GM21737 (cell line): Measurements from ENCODE around the gene NAGA.
"Not testable (repeated sequence)": the region's sequence is repeated elsewhere in the genome, so short reads cannot be mapped to it uniquely, and the experiment has no call there.

Source experiments
- ATAC-seq: cut with Tn5 transposase; IDR thresholded peaks from one replicate; pipeline ENCODE4 v1.9.1; 2021; ENCODE audit warnings: mild to moderate bottlenecking, moderate library complexity; ENCODE audit not compliant: unreplicated experiment

NAGA gene

DNA sequence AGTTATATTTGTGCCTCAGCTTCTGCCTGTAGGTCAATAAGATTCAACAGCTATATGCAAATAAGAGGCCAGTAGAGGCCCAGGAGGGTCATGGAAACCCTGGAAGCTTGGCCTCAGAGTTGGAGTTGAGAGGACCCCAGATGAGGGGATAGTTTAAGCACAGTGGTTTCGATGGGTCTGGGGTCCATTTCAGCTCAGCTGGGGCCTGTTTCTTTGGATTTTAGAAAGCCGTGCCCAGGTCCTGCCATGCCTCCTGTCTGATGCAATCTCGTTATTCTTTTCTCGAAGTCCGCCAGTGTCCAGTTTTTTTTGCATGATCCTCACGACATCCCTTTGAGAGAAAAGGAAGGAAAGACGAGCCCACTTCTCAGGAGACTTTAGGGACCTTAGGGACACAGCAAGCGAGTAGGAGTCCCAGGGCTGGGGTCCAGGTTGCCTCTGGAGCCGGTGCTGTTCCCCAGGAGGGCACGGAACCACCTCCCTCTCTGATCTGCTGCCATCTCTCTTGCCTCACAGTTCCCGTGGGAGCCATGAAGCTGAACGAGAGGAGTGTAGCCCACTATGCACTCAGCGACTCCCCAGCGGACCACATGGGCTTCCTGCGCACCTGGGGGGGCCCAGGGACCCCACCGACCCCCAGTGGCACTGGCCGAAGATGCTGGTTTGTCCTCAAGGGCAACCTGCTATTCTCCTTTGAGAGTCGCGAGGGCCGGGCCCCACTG is 6.3 kb upstream of the NAGA start:
- ATAC-seq, result no peak

DNA sequence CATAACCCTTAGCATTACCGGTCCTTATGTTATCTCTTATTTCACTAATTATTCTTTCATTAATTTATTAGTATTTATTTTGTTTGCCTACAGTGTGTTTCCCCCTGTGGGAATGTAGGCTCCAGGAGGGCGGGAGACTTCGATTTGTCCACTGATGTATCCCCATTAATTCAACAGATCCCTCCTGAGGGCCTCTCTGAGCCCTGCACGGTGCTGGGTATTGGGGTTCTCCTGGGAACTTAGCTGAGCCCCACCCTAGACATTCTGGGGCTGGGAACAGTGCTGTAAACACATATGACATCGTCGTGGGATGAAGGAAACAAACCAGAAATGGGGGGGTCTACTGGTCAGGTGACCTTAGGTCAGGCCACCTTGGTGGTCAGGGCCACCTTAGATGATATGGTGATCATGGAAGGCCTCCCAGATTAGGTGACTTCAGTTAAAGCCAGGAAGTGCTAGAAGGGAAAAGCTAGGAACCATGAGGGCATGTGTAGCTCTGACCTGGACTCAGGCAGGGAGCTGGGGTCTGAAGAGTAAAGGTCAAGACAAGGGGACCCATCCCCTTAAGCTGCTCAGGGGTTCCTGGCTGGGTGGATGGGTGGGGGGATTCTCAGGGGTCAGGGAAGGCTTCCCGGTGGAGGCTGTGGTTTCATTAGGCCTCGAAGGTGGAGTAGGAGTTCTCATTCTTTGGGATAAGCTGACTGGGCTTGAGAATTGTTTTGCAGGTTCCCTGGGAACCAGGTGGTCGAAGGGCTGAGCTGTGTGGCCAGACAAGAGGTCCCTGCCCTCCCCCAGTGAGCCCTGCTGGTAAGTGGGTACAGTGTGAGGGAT is 4.4 kb upstream of the NAGA start:
- ATAC-seq, result no peak

GRCh38 chr22:42074132-42074811 is 3.7 kb upstream of the NAGA start, which contains the start of gene PHETA2:
PHETA2 (plus strand) TSS chr22:42074248; CDS start chr22:42077294, 3,046 bp downstream.
- no peak for ATAC-seq

GRCh38 chr22:42073621-42074041 is 3.0 kb upstream of the NAGA start:
- ATAC-seq, result no peak

- ATAC-seq, result no peak
Observed at GRCh38 chr22:42072606-42073330, 2.2 kb upstream of the NAGA start.

DNA sequence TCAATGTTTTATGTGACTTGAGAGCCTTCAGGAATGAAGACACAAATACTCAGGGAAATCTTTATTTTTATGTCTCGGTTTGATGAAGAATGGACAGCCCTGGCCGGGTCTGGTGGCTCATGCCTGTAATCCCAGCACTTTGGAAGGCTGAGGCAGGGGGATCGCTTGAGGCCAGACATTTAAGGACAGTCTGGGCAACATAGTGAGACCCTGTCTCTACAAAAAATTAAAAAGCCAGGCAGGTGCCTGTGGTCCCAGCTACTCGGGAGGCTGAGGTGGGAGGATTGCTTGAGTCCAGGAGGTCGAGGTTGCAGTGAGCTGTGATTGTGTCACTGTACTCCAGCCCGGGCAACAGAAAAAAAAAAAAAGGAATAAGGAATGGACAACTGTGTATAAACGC is 896 bp upstream of the NAGA start:
- ATAC-seq, result not testable (repeated sequence)

- ATAC-seq, result no peak
Observed at GRCh38 chr22:42069801-42070516, 653 bp downstream of the NAGA start.

GRCh38 chr22:42068291-42068690 is 2.3 kb downstream of the NAGA start:
- ATAC-seq, result no peak

- ATAC-seq, result no peak
Observed at GRCh38 chr22:42067671-42068251, 2.9 kb downstream of the NAGA start.

DNA sequence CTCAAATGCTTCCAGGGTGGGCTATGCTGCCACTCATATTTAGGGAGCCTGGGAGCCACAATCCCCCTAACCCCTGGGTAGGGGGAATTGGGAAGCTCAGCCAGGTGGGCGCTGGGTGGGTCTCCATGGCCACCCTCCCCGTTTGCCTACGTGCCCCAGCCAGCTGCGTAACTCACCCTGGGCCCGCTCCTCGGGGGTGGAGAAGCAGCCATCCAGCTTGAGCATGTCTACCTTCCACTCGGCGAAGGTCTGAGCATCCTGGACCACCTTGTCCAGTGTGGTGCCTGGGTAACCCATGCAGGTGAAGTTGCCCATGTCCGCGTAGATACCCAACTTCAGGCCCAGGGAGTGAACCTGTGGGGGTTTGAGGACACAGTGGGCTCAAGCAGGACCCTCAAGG is 3.7 kb downstream of the NAGA start:
- no peak for ATAC-seq

- no peak for ATAC-seq
Observed at GRCh38 chr22:42066126-42066761, 4.4 kb downstream of the NAGA start.

- ATAC-seq, result no peak
Observed at GRCh38 chr22:42065438-42066125, 5.0 kb downstream of the NAGA start.

DNA sequence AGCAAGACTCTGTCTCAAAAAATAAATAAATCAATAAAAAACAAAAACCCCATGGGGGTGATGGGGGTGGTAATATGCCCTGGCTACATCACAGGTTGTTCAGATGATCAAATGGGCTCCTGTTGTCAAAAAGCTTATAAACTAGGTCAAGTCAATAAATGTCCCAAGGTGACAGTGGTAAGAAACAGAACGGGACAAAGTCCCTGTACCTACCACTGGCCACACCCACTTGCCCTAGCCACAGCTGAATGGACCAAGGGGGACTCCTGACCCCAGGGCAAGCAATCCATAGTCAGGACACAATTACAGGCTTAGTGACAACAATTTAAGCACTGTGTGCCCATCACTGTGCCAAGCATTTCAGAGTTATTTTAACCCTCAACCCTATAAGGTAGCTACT is 6.0 kb downstream of the NAGA start:
- no peak for ATAC-seq

DNA sequence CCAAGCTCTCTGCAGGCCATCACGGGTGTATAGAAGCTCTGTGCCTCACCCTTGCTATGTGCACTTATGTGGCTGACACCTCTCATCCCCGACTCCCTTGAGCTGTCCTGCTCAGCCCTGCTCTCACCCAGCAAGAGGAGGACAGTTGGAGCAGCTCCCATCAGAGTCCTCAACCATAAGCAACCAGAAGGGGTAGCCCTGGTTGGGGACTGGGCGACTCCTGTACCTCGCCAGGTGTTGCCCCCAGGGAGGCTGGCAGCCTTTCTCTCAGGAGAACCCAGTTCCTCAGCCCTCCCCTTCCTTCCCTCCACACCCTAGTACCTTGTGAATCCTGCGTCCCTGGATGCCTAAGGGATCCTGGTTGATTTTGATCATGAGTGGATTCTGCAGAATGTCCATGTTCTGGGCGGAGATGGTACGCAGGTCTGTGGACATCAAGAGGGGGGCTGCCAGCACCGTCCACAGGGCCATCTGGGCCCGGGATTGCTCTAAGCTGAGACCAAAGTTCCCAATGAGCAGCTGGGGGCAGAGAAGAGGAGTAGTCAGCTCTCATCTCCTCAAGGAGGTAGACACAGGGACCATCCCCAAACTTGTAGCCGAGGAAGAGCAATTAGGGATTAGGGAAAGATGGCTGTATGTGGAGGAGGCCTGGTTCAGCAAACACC is 8.0 kb downstream of the NAGA start:
- ATAC-seq, result no peak

DNA sequence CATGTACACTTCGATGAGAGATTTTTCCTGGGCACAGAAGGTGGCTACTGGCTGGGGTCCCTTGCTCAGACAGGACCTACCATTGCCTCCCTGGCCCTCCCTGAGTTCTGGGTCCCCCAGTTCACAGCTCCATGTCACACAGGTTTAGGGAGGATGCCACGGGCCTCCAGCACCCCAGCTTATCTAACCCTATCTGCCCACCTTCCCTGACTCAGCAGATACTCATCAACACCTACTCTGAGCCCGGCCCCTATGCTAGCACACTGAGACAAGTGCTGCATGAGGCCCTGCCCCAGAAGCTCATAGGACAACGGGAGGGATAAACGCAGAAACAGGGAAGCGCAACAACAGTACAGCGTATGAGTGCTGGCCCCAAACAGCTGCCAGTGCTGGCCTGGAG is 9.6 kb downstream of the NAGA start:
- no peak for ATAC-seq

DNA sequence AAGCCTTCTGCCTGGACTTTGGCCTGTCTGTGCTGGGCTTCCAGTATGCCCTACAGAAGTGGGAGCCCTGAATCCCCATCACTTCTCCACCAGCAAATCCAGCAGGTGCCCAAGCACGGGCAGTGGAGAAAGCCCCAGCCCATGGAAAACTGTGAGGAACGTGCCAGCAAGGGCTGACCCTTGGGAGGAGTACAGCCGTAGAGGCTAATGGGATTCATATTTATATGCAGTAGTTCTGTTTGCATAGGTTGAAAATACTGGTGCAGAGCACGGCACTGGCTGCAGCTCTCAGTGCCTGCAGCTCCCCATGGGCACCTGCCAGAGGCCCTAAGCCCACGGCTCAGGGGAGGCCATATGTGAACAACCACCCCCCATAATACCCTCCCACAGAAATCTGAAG is 10.1 kb downstream of the NAGA start:
- ATAC-seq, result no peak

- ATAC-seq, result no peak
Observed at GRCh38 chr22:42056757-42057511, 13.7 kb downstream of the NAGA start.

DNA sequence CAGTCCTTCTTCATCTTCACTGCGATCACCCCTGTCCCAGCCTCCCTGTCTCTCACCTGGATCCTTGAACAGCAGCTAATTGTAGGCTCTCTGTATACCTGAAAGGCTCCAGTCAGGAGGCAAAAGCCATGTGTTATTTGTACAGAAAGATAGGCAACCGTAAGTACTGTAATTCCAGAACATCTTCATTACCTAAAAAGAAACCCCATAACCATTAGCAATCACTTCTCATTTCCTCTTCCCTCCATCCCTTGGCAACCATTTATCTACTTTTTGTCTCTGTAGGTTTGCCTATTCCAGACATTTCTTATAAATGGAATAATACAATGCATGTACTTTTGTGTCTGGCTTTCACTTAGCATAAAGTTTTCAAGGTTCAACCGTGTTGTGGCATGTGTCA is 17.8 kb downstream of the NAGA start:
- ATAC-seq, result no peak
